DOHH2 (cell line): ENCODE measurements around the gene KDM5A.

Source experiments
- H3F3A ChIP-seq: fragments of 200-600 bp; sonication (generic), shearing (Covaris generic); 2 replicates; pipeline ENCODE4 v1.6.0; 2016; ENCODE audit warnings: antibody characterized with exemption, mild to moderate bottlenecking; ENCODE audit not compliant: control insufficient read depth, insufficient read depth
- H3K27ac ChIP-seq: fragments of 200-600 bp; sonication (generic); 2 replicates; pipeline ENCODE4 v1.5.1; 2014; ENCODE audit warnings: low read depth, mild to moderate bottlenecking, low read length, moderate library complexity
- H3K27me3 ChIP-seq: fragments of 200-600 bp; sonication (generic); 2 replicates; pipeline ENCODE4 v1.6.1; 2014; ENCODE audit warnings: mild to moderate bottlenecking, low read length, mixed read lengths; ENCODE audit not compliant: control insufficient read depth
- H3K36me3 ChIP-seq: fragments of 200-600 bp; sonication (generic); 2 replicates; pipeline ENCODE4 v1.6.1; 2014; ENCODE audit warnings: mild to moderate bottlenecking, low read length, moderate library complexity, mixed read lengths; ENCODE audit not compliant: control insufficient read depth
- H3K4me1 ChIP-seq: fragments of 200-600 bp; sonication (generic); 2 replicates; pipeline ENCODE4 v1.6.1; 2014; ENCODE audit warnings: mild to moderate bottlenecking, low read length, mixed read lengths; ENCODE audit not compliant: control insufficient read depth
- H3K4me2 ChIP-seq: fragments of 200-600 bp; sonication (generic); 2 replicates; pipeline ENCODE4 v1.6.0; 2014; ENCODE audit warnings: mild to moderate bottlenecking, low read length, moderate library complexity
- H3K4me3 ChIP-seq: fragments of 200-600 bp; sonication (generic); 2 replicates; pipeline ENCODE4 v1.5.1; 2014; ENCODE audit warnings: mild to moderate bottlenecking, low read length, mixed read lengths
- H3K79me2 ChIP-seq: fragments of 200-600 bp; sonication (generic); 2 replicates; pipeline ENCODE4 v1.6.1; 2014; ENCODE audit warnings: mild to moderate bottlenecking, low read length, mixed read lengths; ENCODE audit not compliant: control insufficient read depth
- H3K9me2 ChIP-seq: fragments of 200-600 bp; sonication (generic); replicated peaks from 2 replicates; pipeline ENCODE4 v1.6.1; 2014; ENCODE audit warnings: mild to moderate bottlenecking, low read length, mixed read lengths; ENCODE audit not compliant: control insufficient read depth
- H3K9me3 ChIP-seq: fragments of 200-600 bp; sonication (generic); 2 replicates; pipeline ENCODE4 v1.6.1; 2014; ENCODE audit warnings: antibody characterized with exemption, low read length, mixed read lengths; ENCODE audit not compliant: control insufficient read depth, insufficient read depth
- H4K20me1 ChIP-seq: fragments of 200-600 bp; sonication (generic); 2 replicates; pipeline ENCODE4 v1.6.0; 2014; ENCODE audit warnings: low read depth, mild to moderate bottlenecking, antibody characterized with exemption, low read length, moderate library complexity; ENCODE audit not compliant: control insufficient read depth, insufficient read depth
- CTCF ChIP-seq: fragments of 200-600 bp; sonication (generic); IDR thresholded peaks from one replicate; pipeline ENCODE4 v1.5.1; 2014; ENCODE audit warnings: antibody characterized with exemption, mild to moderate bottlenecking, low read depth, low read length; ENCODE audit not compliant: poor library complexity, severe bottlenecking
- EZH2phosphoT487 ChIP-seq: fragments of 200-600 bp; sonication (generic); IDR thresholded peaks from 2 replicates; pipeline ENCODE4 v1.6.1; 2017; ENCODE audit warnings: borderline replicate concordance, mild to moderate bottlenecking, antibody characterized with exemption, low read length, moderate library complexity, mixed read lengths

KDM5A gene

GRCh38 chr12:414859-415258 lies 25.7 kb upstream of the KDM5A start:
- no peaks in the 10 kb centered on the region for H3K79me2 ChIP-seq
- no peaks in the 10 kb centered on the region for H3K4me1 ChIP-seq
- no peaks in the 10 kb centered on the region for H3K9me3 ChIP-seq
- no peak for TF ChIP-seq EZH2phosphoT487
- no peak for TF ChIP-seq CTCF
- no peak overlapping the region for H3K4me3 ChIP-seq
- peaks cover 41% of the 10 kb centered on the region for H3K36me3 ChIP-seq
- no peaks in the 10 kb centered on the region for H3K9me2 ChIP-seq
- H3K27me3 ChIP-seq, result no peaks in the 10 kb centered on the region
- H3F3A ChIP-seq, result no peaks in the 10 kb centered on the region
- no peaks in the 10 kb centered on the region for H4K20me1 ChIP-seq
- no peak overlapping the region for H3K27ac ChIP-seq
- H3K4me2 ChIP-seq, result no peak overlapping the region

GRCh38 chr12:402029-402389 lies 12.9 kb upstream of the KDM5A start:
- Histone ChIP-seq H3K27ac (peak overlapping the region; percentile 18), H4K20me1 (no peaks in the 10 kb centered on the region), H3K4me3 (peak overlapping the region; percentile 84), H3K9me2 (no peaks in the 10 kb centered on the region), H3K4me1 (peaks cover 16% of the 10 kb centered on the region), H3K27me3 (no peaks in the 10 kb centered on the region), H3F3A (no peaks in the 10 kb centered on the region), H3K4me2 (peak overlapping the region; percentile 78), H3K36me3 (0 out of 2 replicates have a peak, but pooled peaks cover 3% of the 10 kb centered on the region), H3K9me3 (no peaks in the 10 kb centered on the region), H3K79me2 (peaks cover 28% of the 10 kb centered on the region)
- no peak for TF ChIP-seq EZH2phosphoT487
- TF ChIP-seq CTCF, result peak; percentile 60

DNA sequence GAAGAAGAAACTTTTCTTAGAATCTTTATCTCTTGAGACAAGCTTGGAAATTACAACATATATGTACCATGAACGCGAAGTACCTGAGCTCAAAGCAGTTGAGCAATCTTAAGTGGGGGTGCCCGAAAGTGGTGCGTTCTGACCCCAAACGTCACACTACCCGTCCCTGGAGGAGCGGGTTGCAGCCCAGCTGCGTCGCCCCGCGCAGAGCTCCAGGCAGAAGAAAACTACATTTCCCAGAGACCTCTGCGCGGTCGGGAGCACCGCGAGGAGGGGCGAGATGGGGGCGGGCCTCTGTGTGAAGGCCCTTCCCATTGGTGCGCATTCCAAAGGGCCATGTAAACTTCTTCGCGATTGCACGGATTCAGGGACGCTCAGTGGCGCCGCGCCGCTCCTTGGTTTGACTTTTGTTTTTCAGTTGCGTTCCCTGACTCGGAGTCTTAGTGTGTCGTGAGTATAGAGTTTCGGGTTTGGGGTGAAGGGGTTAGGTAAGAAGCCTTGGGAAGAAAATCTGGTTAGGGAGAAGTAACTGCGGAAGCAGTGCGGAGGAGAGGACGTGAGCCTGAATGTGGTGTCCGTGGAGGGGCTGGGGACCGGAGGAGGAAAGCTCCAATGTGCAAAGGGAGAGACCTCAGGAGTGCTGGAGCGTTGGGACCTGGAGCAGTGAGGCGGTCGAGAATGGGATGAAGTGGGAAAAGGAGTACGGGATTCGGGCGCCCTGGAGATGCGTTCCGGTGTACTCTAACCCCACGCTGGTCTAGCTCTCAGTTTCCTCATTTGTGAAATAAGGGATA lies 12.3 kb upstream of the KDM5A start, which contains the start of gene CCDC77:
Gene CCDC77 (plus strand): TSS at position 410 of the 794 bp plus-strand sequence. CDS start 7,740 bp downstream, outside the sequence.
- H3K27ac ChIP-seq, result peak within 1 kb of the TSS; percentile 18
- no peaks in the 10 kb centered on the region for H3F3A ChIP-seq
- H3K4me1 ChIP-seq, result peaks cover 16% of the 10 kb centered on the region
- no peaks in the 10 kb centered on the region for H4K20me1 ChIP-seq
- H3K36me3 ChIP-seq, result no peaks in the 10 kb centered on the region
- H3K9me3 ChIP-seq, result no peaks in the 10 kb centered on the region
- peaks cover 28% of the 10 kb centered on the region for H3K79me2 ChIP-seq
- H3K27me3 ChIP-seq, result no peaks in the 10 kb centered on the region
- peak within 1 kb of the TSS; percentile 84 for H3K4me3 ChIP-seq
- peak within 1 kb of the TSS; percentile 78 for H3K4me2 ChIP-seq
- no peaks in the 10 kb centered on the region for H3K9me2 ChIP-seq
- TF ChIP-seq EZH2phosphoT487, result no peak
- TF ChIP-seq CTCF, result no peak
